SU-DHL-6 (cell line): ENCODE results near the gene UQCRFS1.

Source experiments
- H2AFZ ChIP-seq: fragments of 200-600 bp; sonication (generic); 2 replicates; pipeline ENCODE4 v1.6.1; 2014; ENCODE audit warnings: low read depth, mild to moderate bottlenecking, moderate library complexity, mixed read lengths, antibody characterized with exemption, low read length; ENCODE audit not compliant: severe bottlenecking
- H3F3A ChIP-seq: fragments of 200-600 bp; shearing (Covaris generic); 2 replicates; pipeline ENCODE4 v1.6.0; 2016; ENCODE audit warnings: antibody characterized with exemption, mild to moderate bottlenecking; ENCODE audit not compliant: insufficient read depth
- H3K27ac ChIP-seq: fragments of 200-600 bp; sonication (generic); 2 replicates; pipeline ENCODE4 v1.5.1; 2016; ENCODE audit warnings: low read depth, mild to moderate bottlenecking, low read length, moderate library complexity, mixed read lengths
- H3K27me3 ChIP-seq: fragments of 200-600 bp; sonication (generic), shearing (Covaris generic); 2 replicates; pipeline ENCODE4 v1.6.0; 2014; ENCODE audit warnings: mild to moderate bottlenecking, low read length
- H3K36me3 ChIP-seq: fragments of 200-600 bp; sonication (generic); 2 replicates; pipeline ENCODE4 v1.6.1; 2014; ENCODE audit warnings: mild to moderate bottlenecking, low read length, mixed read lengths
- H3K4me2 ChIP-seq: fragments of 300-600, 200-600 bp; shearing (Covaris generic), sonication (generic); 2 replicates; pipeline ENCODE4 v1.6.0; 2014; ENCODE audit warnings: low read length, low read depth, mild to moderate bottlenecking; ENCODE audit not compliant: poor library complexity, severe bottlenecking
- H3K4me3 ChIP-seq: fragments of 200-600 bp; sonication (generic); 2 replicates; pipeline ENCODE4 v1.5.1; 2014; ENCODE audit warnings: antibody characterized with exemption, low read length, mild to moderate bottlenecking, mixed read lengths; ENCODE audit not compliant: insufficient read depth, poor library complexity, severe bottlenecking
- H3K79me2 ChIP-seq: fragments of 200-600 bp; sonication (generic); 2 replicates; pipeline ENCODE4 v1.6.1; 2014; ENCODE audit warnings: mild to moderate bottlenecking, low read length, moderate library complexity; ENCODE audit not compliant: insufficient read depth
- H3K9ac ChIP-seq: fragments of 200-600 bp; sonication (generic); 2 replicates; pipeline ENCODE4 v1.7.0; 2014; ENCODE audit warnings: mild to moderate bottlenecking, low read length
- H3K9me2 ChIP-seq: fragments of 200-600 bp; sonication (generic); replicated peaks from 2 replicates; pipeline ENCODE4 v1.6.1; 2014; ENCODE audit warnings: low read length; ENCODE audit not compliant: insufficient read depth
- H3K9me3 ChIP-seq: fragments of 200-600 bp; sonication (generic); 2 replicates; pipeline ENCODE4 v1.6.1; 2014; ENCODE audit warnings: low read length, mixed read lengths; ENCODE audit not compliant: insufficient read depth
- H4K20me1 ChIP-seq: fragments of 200-600 bp; sonication (generic); 2 replicates; pipeline ENCODE4 v1.6.1; 2014; ENCODE audit warnings: low read depth, mild to moderate bottlenecking, antibody characterized with exemption, low read length, moderate library complexity, mixed read lengths
- CTCF ChIP-seq: fragments of 200-600 bp; sonication (generic); IDR thresholded peaks from one replicate; pipeline ENCODE4 v1.5.1; 2017; ENCODE audit warnings: antibody characterized with exemption, mild to moderate bottlenecking, low read length, moderate library complexity; ENCODE audit not compliant: insufficient read depth, poor library complexity, severe bottlenecking
- EZH2phosphoT487 ChIP-seq: fragments of 200-600 bp; sonication (generic), shearing (Covaris generic); conservative IDR thresholded peaks from 2 replicates; pipeline ENCODE4 v1.6.1; 2018; ENCODE audit warnings: mild to moderate bottlenecking, antibody characterized with exemption, low read length, moderate library complexity, mixed read lengths

The UQCRFS1 gene

GRCh38 chr19:29216021-29216420 lies 3.1 kb upstream of the UQCRFS1 start:
- no peak overlapping the region for H2AFZ ChIP-seq
- H3K27ac ChIP-seq: no peak overlapping the region
- no peak overlapping the region for H3K9ac ChIP-seq
- no peaks in the 10 kb centered on the region for H3K9me3 ChIP-seq
- H3K9me2 ChIP-seq: no peaks in the 10 kb centered on the region
- no peak overlapping the region for H3K4me3 ChIP-seq
- H3F3A ChIP-seq: no peaks in the 10 kb centered on the region
- no peaks in the 10 kb centered on the region for H3K27me3 ChIP-seq
- H4K20me1 ChIP-seq: no peaks in the 10 kb centered on the region
- TF ChIP-seq CTCF (no peak), EZH2phosphoT487 (no peak)
- H3K4me2 ChIP-seq: no peak overlapping the region
- peaks cover 6% of the 10 kb centered on the region; the same call in 1 of the 2 replicates for H3K36me3 ChIP-seq
- H3K79me2 ChIP-seq: peaks cover 18% of the 10 kb centered on the region

GRCh38 chr19:29215322-29215845 lies 2.4 kb upstream of the UQCRFS1 start:
- no peak overlapping the region for H3K9ac ChIP-seq
- no peak overlapping the region for H3K27ac ChIP-seq
- no peaks in the 10 kb centered on the region for H4K20me1 ChIP-seq
- no peak for TF ChIP-seq EZH2phosphoT487
- TF ChIP-seq CTCF: no peak
- no peaks in the 10 kb centered on the region for H3F3A ChIP-seq
- H3K4me3 ChIP-seq: no peak overlapping the region
- no peaks in the 10 kb centered on the region for H3K9me2 ChIP-seq
- H3K27me3 ChIP-seq: no peaks in the 10 kb centered on the region
- H2AFZ ChIP-seq: no peak overlapping the region
- peaks cover 6% of the 10 kb centered on the region; the same call in 1 of the 2 replicates for H3K36me3 ChIP-seq
- no peak overlapping the region for H3K4me2 ChIP-seq
- peaks cover 22% of the 10 kb centered on the region for H3K79me2 ChIP-seq
- H3K9me3 ChIP-seq: no peaks in the 10 kb centered on the region

GRCh38 chr19:29214411-29214810 lies 1.5 kb upstream of the UQCRFS1 start:
- H4K20me1 ChIP-seq: peaks cover 7% of the 10 kb centered on the region
- TF ChIP-seq EZH2phosphoT487 (no peak), CTCF (no peak)
- H3K79me2 ChIP-seq: peaks cover 32% of the 10 kb centered on the region
- no peak overlapping the region for H3K27ac ChIP-seq
- no peaks in the 10 kb centered on the region for H3K9me2 ChIP-seq
- H3K4me3 ChIP-seq: no peak overlapping the region
- H3K4me2 ChIP-seq: no peak overlapping the region
- no peaks in the 10 kb centered on the region for H3K9me3 ChIP-seq
- H2AFZ ChIP-seq: no peak overlapping the region
- H3K9ac ChIP-seq: no peak overlapping the region
- H3K27me3 ChIP-seq: no peaks in the 10 kb centered on the region
- H3K36me3 ChIP-seq: peaks cover 6% of the 10 kb centered on the region; the same call in 1 of the 2 replicates
- H3F3A ChIP-seq: no peaks in the 10 kb centered on the region
